Fibroblast of lung (primary cell): ENCODE data around the gene CEMP1. TPM values are rescaled to one million over a fixed set of nuclear protein-coding genes. Genes with fewer than 3 reads are reported as not detected.
"Not testable (repeated sequence)": the region's sequence is repeated elsewhere in the genome, so short reads cannot be mapped to it uniquely, and the experiment has no call there.

Source experiments
- DNase-seq, 2 donors: peaks; one replicate each; pipeline versions ENCODE4 v3.0.0 to v3.0.0-alpha.2; 2010; ENCODE audit warnings: low read depth in 2 of 2
- H2AFZ ChIP-seq: 2 replicates; pipeline ENCODE4 v1.5.1; 2012; ENCODE audit warnings: low read length, control low read depth, inconsistent platforms
- H3K27ac ChIP-seq: 2 replicates; pipeline ENCODE4 v1.5.1; 2011; ENCODE audit warnings: low read length, control low read depth; ENCODE audit not compliant: insufficient read depth
- H3K27me3 ChIP-seq: 2 replicates; pipeline ENCODE4 v1.5.1; 2011; ENCODE audit warnings: mild to moderate bottlenecking, low read length; ENCODE audit not compliant: control insufficient read depth, insufficient read depth
- H3K36me3 ChIP-seq: 2 replicates; pipeline ENCODE4 v1.5.1; 2011; ENCODE audit warnings: low read length; ENCODE audit not compliant: control insufficient read depth, insufficient read depth
- H3K4me1 ChIP-seq: 2 replicates; pipeline ENCODE4 v1.5.1; 2011; ENCODE audit warnings: low read length; ENCODE audit not compliant: control insufficient read depth, insufficient read depth; ENCODE audit errors: extremely low read depth
- H3K4me2 ChIP-seq: 2 replicates; pipeline ENCODE4 v1.5.1; 2011; ENCODE audit warnings: low read length, control low read depth; ENCODE audit not compliant: insufficient read depth; ENCODE audit errors: extremely low read depth
- H3K4me3 ChIP-seq, 4 experiments: fragments of 200-600 bp in 1 of 4; sonication (generic) in 1 of 4; replicated peaks in 1 of 4; 2 replicates each; pipeline ENCODE4 v1.5.1; 2011 to 2016; ENCODE audit warnings: low read length in 4 of 4, low read depth in 3 of 4, mild to moderate bottlenecking in 3 of 4, control low read depth in 2 of 4, inconsistent platforms in 1 of 4, mixed read lengths in 1 of 4; ENCODE audit not compliant: insufficient read depth in 1 of 4; ENCODE audit errors: control extremely low read depth in 1 of 4
- H3K79me2 ChIP-seq: 2 replicates; pipeline ENCODE4 v1.5.1; 2012; ENCODE audit warnings: mild to moderate bottlenecking, low read length, inconsistent platforms; ENCODE audit not compliant: control insufficient read depth, insufficient read depth
- H3K9ac ChIP-seq: 2 replicates; pipeline ENCODE4 v1.5.1; 2011; ENCODE audit warnings: mild to moderate bottlenecking, low read length, control low read depth; ENCODE audit not compliant: insufficient read depth
- H3K9me3 ChIP-seq: 2 replicates; pipeline ENCODE4 v1.5.1; 2012; ENCODE audit warnings: low read depth, low read length; ENCODE audit not compliant: control insufficient read depth, insufficient read depth
- H4K20me1 ChIP-seq: 2 replicates; pipeline ENCODE4 v1.5.1; 2011; ENCODE audit warnings: low read length; ENCODE audit not compliant: control insufficient read depth, insufficient read depth; ENCODE audit errors: extremely low read depth
- CTCF ChIP-seq, 2 donors: IDR thresholded peaks in 1 of 2; conservative IDR thresholded peaks in 1 of 2; 1 replicate in 1 of 2; 2 replicates in 1 of 2; pipeline ENCODE4 v1.5.1; 2011 to 2012; ENCODE audit warnings: low read length in 2 of 2, control low read depth in 1 of 2, inconsistent platforms in 1 of 2, low read depth in 1 of 2, mild to moderate bottlenecking in 1 of 2
- EZH2 ChIP-seq: IDR thresholded peaks from 2 replicates; pipeline ENCODE4 v1.5.1; 2012; ENCODE audit warnings: low read length, control low read depth, mild to moderate bottlenecking; ENCODE audit errors: missing control alignments
- polyA plus RNA-seq, 2 donors: library from polyadenylated mRNA; depleted of rRNA in 1 of 2; stranded (reverse) in 1 of 2; unstranded in 1 of 2; fragments of >200 nt; gene quantifications; 2 replicates each; pipeline ENCODE4 v1.2.1, GENCODE V29; 2011 to 2012; ENCODE audit warnings: missing spikeins in 1 of 2
- total RNA-seq: library from RNA; depleted of rRNA; stranded (reverse); fragments of >200 nt; gene quantifications from 2 replicates; pipeline ENCODE4 v1.2.1, GENCODE V29; 2014

Gene CEMP1
- total and polyA plus RNA-seq, 2 donors (not counting 1 experiment from before 2014, with no cell fraction given) = not detected

GRCh38 chr16:2537451-2538379 lies 6.5 kb upstream of the CEMP1 start, which contains the start of gene PDPK1:
TSS of gene PDPK1 (plus strand) at chr16:2538021. CDS start at chr16:2538113, 92 bp downstream.
- H3K36me3 ChIP-seq = no peaks in the 10 kb centered on the region
- H4K20me1 ChIP-seq = no peaks in the 10 kb centered on the region
- peak; percentile 93 for DNase-seq
- H2AFZ ChIP-seq = peak within 1 kb of the TSS; percentile 76
- peak within 1 kb of the TSS; percentile 82 for H3K4me2 ChIP-seq
- peaks cover 27% of the 10 kb centered on the region for H3K4me1 ChIP-seq
- TF ChIP-seq CTCF (conservative IDR thresholded peaks at IDR 0.05 in 1 of 2, IDR thresholded peaks at IDR 0.05 in 1 of 2; ENCODE audit: low read depth in 1 of 2, low read length in 2 of 2) (no peak), EZH2 (no peak)
- no peaks in the 10 kb centered on the region for H3K9me3 ChIP-seq
- H3K4me3 ChIP-seq = peak within 1 kb of the TSS; percentile 68 to 72 (median 70)
- H3K9ac ChIP-seq = peak within 1 kb of the TSS; percentile 81
- H3K79me2 ChIP-seq = peaks cover 33% of the 10 kb centered on the region
- H3K27me3 ChIP-seq = no peaks in the 10 kb centered on the region
- peak within 1 kb of the TSS; percentile 86 for H3K27ac ChIP-seq

- no peaks in the 10 kb centered on the region for H3K9me3 ChIP-seq
- no peak for TF ChIP-seq EZH2
- peak overlapping the region; percentile 15 for H3K4me2 ChIP-seq
- no peak overlapping the region for H2AFZ ChIP-seq
- H3K27ac ChIP-seq = peak overlapping the region; percentile 80
- H3K27me3 ChIP-seq = no peaks in the 10 kb centered on the region
- H3K36me3 ChIP-seq = no peaks in the 10 kb centered on the region
- H3K4me3 ChIP-seq = no peak overlapping the region
- no peaks in the 10 kb centered on the region for H4K20me1 ChIP-seq
- peaks cover 24% of the 10 kb centered on the region for H3K4me1 ChIP-seq
- peak; percentile 75 to 93 for DNase-seq
- no peak overlapping the region for H3K9ac ChIP-seq
- H3K79me2 ChIP-seq = peaks cover 19% of the 10 kb centered on the region
These were observed 4.4 kb upstream of the CEMP1 start for GRCh38 chr16:2535625-2536013.

- H3K36me3 ChIP-seq, H3K79me2 ChIP-seq, DNase-seq: not testable (repeated sequence)
These were observed 3.1 kb upstream of the CEMP1 start for GRCh38 chr16:2534335-2534734.

GRCh38 chr16:2533912-2534311 lies 2.7 kb upstream of the CEMP1 start:
- Histone ChIP-seq H3K4me1 (peaks cover 15% of the 10 kb centered on the region), H2AFZ (no peak overlapping the region), H3K36me3 (peaks cover 9% of the 10 kb centered on the region), H3K27me3 (no peaks in the 10 kb centered on the region), H3K79me2 (peaks cover 4% of the 10 kb centered on the region), H3K9me3 (no peaks in the 10 kb centered on the region), H4K20me1 (no peaks in the 10 kb centered on the region), H3K4me2 (no peak overlapping the region), H3K4me3 (no peak overlapping the region), H3K27ac (no peak overlapping the region), H3K9ac (no peak overlapping the region)
- no peak for DNase-seq
- TF ChIP-seq EZH2 (no peak), CTCF (conservative IDR thresholded peaks at IDR 0.05 in 1 of 2, IDR thresholded peaks at IDR 0.05 in 1 of 2; ENCODE audit: low read depth in 1 of 2, low read length in 2 of 2) (no peak)

More at GRCh38 chr16:2534335-2534734, 3.1 kb upstream of the CEMP1 start:
- H3K4me2 ChIP-seq, H3K27me3 ChIP-seq, H3K9ac ChIP-seq, H3K9me3 ChIP-seq, H3K27ac ChIP-seq, H4K20me1 ChIP-seq, H3K4me3 ChIP-seq, H2AFZ ChIP-seq: not testable (repeated sequence)
- peaks cover 16% of the 10 kb centered on the region for H3K4me1 ChIP-seq

- H2AFZ ChIP-seq, H3K9ac ChIP-seq, DNase-seq, H3K27me3 ChIP-seq, H3K79me2 ChIP-seq, H4K20me1 ChIP-seq, H3K9me3 ChIP-seq: not testable (repeated sequence)
- peak overlapping the region in 1 of 4 experiments; percentile 63 for H3K4me3 ChIP-seq
- peak overlapping the region; percentile 100 for H3K4me2 ChIP-seq
- peak overlapping the region; percentile 88 for H3K27ac ChIP-seq
- peaks cover 15% of the 10 kb centered on the region for H3K4me1 ChIP-seq
- H3K36me3 ChIP-seq = peaks cover 16% of the 10 kb centered on the region
These were observed 2.0 kb upstream of the CEMP1 start for GRCh38 chr16:2533142-2533755.
